K562 (cell line): ENCODE measurements around the gene MAP4. TPM values are rescaled to one million over a fixed set of nuclear protein-coding genes. Genes with fewer than 3 reads are reported as not detected.
A peak's percentile ranks its signal among the peaks of the same experiment; 100 is the strongest.

Source experiments
- ATAC-seq: fragments of 200-7000 bp; cut with Tn5 transposase; 3 replicates; pipeline ENCODE4 v1.9.1; 2020; ENCODE audit warnings: moderate library complexity
- BruUV-seq: library from RNA; stranded (reverse); fragments of 400-500 nt; replicated peaks from 2 replicates; lab custom pipeline; 2021; lab: Mats Ljungman, UMichigan
- CTCF ChIA-PET: fragments of 300-600 bp; formaldehyde crosslinking; extraction: SDS; loops from one replicate; lab custom pipeline; 2021; ENCODE audit warnings: low intra/inter-chr PET ratio; lab: Yijun Ruan, JAX
- POLR2A ChIA-PET: fragments of 300-600, 350-650 bp; sonication (Branson Sonifier 250); formaldehyde crosslinking; extraction: SDS; loops from one replicate; lab custom pipeline; 2021; ENCODE audit warnings: antibody characterized with exemption, inconsistent platforms; lab: Yijun Ruan, JAX
- DNase-seq, 4 experiments: peaks; one replicate each; pipeline versions ENCODE4 v3.0.0 to v3.0.0-alpha.2; 2011 to 2018; ENCODE audit warnings: low spot score in 3 of 4, mixed read lengths in 3 of 4; ENCODE audit errors: extremely low read depth in 1 of 4
- FAIRE-seq: peaks from 2 replicates; lab custom pipeline; 2011; peaks lifted over from hg19 to GRCh38; lab: Jason Lieb, UNC
- H2AFZ ChIP-seq: 2 replicates; pipeline ENCODE4 v1.6.0; 2011; ENCODE audit warnings: low read depth, low read length, control low read depth, inconsistent platforms
- H3K27ac ChIP-seq: fragments of 200-600 bp; 3 replicates; pipeline ENCODE4 v1.8.0; 2011; ENCODE audit warnings: low read depth, mild to moderate bottlenecking, control low read depth, inconsistent platforms, low read length, moderate library complexity, mixed read lengths; ENCODE audit errors: extremely low read depth
- H3K27me3 ChIP-seq, 2 experiments: fragments of 300-600 bp in 1 of 2; 2 replicates in 1 of 2; 3 replicates in 1 of 2; pipeline versions ENCODE4 v1.6.0 to v1.8.0; 2011; ENCODE audit warnings: inconsistent platforms in 2 of 2, low read length in 2 of 2, mild to moderate bottlenecking in 1 of 2, mixed read lengths in 1 of 2, moderate library complexity in 1 of 2; ENCODE audit not compliant: control insufficient read depth in 2 of 2, insufficient read depth in 2 of 2
- H3K36me3 ChIP-seq: fragments of 300-600 bp; 3 replicates; pipeline ENCODE4 v1.8.0; 2011; ENCODE audit warnings: mild to moderate bottlenecking, low read length, inconsistent platforms; ENCODE audit not compliant: control insufficient read depth, insufficient read depth
- H3K4me1 ChIP-seq, 2 experiments: fragments of 200-600 bp in 1 of 2; replicated peaks in 1 of 2; 2 replicates in 1 of 2; 3 replicates in 1 of 2; pipeline versions ENCODE4 v1.5.1 to v1.8.0; 2011; ENCODE audit warnings: inconsistent platforms in 2 of 2, low read length in 2 of 2, mild to moderate bottlenecking in 1 of 2, mixed read lengths in 1 of 2, moderate library complexity in 1 of 2; ENCODE audit not compliant: control insufficient read depth in 2 of 2, insufficient read depth in 2 of 2
- H3K4me2 ChIP-seq: 2 replicates; pipeline ENCODE4 v1.6.1; 2011; ENCODE audit warnings: low read length, control low read depth, inconsistent platforms, mixed read lengths; ENCODE audit not compliant: insufficient read depth
- H3K4me3 ChIP-seq: fragments of 200-600 bp; sonication (generic), shearing (Covaris generic); 2 replicates; pipeline ENCODE4 v1.5.1; 2016; ENCODE audit warnings: control low read depth, inconsistent platforms
- H3K79me2 ChIP-seq: fragments of 200-600 bp; 3 replicates; pipeline ENCODE4 v1.8.0; 2011; ENCODE audit warnings: low read length, inconsistent platforms; ENCODE audit not compliant: control insufficient read depth, insufficient read depth
- H3K9ac ChIP-seq, 2 experiments: 2 replicates each; pipeline versions ENCODE4 v1.6.0 to v1.6.1; 2011; ENCODE audit warnings: low read depth in 2 of 2, low read length in 2 of 2, control low read depth in 1 of 2, inconsistent platforms in 1 of 2, mild to moderate bottlenecking in 1 of 2, mixed read lengths in 1 of 2; ENCODE audit not compliant: insufficient read depth in 1 of 2
- H3K9me1 ChIP-seq: one replicate; pipeline ENCODE4 v1.6.0; 2011; ENCODE audit warnings: inconsistent platforms, mild to moderate bottlenecking, low read length, moderate library complexity; ENCODE audit not compliant: control insufficient read depth, insufficient read depth
- H3K9me3 ChIP-seq: replicated peaks from 2 replicates; pipeline ENCODE4 v1.5.1; 2011; ENCODE audit warnings: low read depth, low read length, inconsistent platforms; ENCODE audit not compliant: control insufficient read depth, insufficient read depth
- H4K20me1 ChIP-seq: replicated peaks from 2 replicates; pipeline ENCODE4 v1.6.1; 2011; ENCODE audit warnings: low read length, inconsistent platforms, mixed read lengths; ENCODE audit not compliant: control insufficient read depth, insufficient read depth
- ATF2 ChIP-seq: sonication (generic); formaldehyde crosslinking; IDR thresholded peaks from 2 replicates; pipeline ENCODE4 v1.8.1; 2022; ENCODE audit warnings: missing genetic modification reagents
- EZH2 ChIP-seq: IDR thresholded peaks from 2 replicates; pipeline ENCODE4 v1.6.1; 2012; ENCODE audit warnings: low read depth, mild to moderate bottlenecking, inconsistent platforms, low read length, borderline replicate concordance
- HDAC3 ChIP-seq: fragments of 450-650 bp; IDR thresholded peaks from 2 replicates; pipeline ENCODE4 v1.6.1; 2018; ENCODE audit warnings: borderline replicate concordance, mild to moderate bottlenecking, moderate library complexity; ENCODE audit not compliant: partially characterized antibody
- HDGF ChIP-seq: fragments of 450-650 bp; IDR thresholded peaks from 2 replicates; pipeline ENCODE4 v1.6.1; 2016
- HMGN3 ChIP-seq: IDR thresholded peaks from 2 replicates; pipeline ENCODE4 v1.6.1; 2011; ENCODE audit warnings: borderline replicate concordance, low read depth, mild to moderate bottlenecking, mixed read lengths, low read length; ENCODE audit not compliant: insufficient read length; ENCODE audit errors: extremely low read depth
- HOXB6 ChIP-seq: fragments of 250-450 bp; sonication (Bioruptor Pico); IDR thresholded peaks from 2 replicates; pipeline ENCODE4 v1.5.1; 2022; ENCODE audit warnings: mild to moderate bottlenecking, borderline replicate concordance
- NRF1 ChIP-seq, 2 experiments: fragments of 450-650 bp; IDR thresholded peaks in 1 of 2; conservative IDR thresholded peaks in 1 of 2; 2 replicates each; pipeline ENCODE4 v1.6.1; 2014; ENCODE audit warnings: mild to moderate bottlenecking in 2 of 2
- SAP30 ChIP-seq: fragments of 200-600 bp; sonication (generic); IDR thresholded peaks from 2 replicates; pipeline ENCODE4 v1.6.1; 2012; ENCODE audit warnings: borderline replicate concordance, low read depth, mild to moderate bottlenecking, moderate library complexity, low read length, control low read depth, inconsistent platforms; ENCODE audit not compliant: insufficient read depth, poor library complexity, severe bottlenecking
- ZNF311 ChIP-seq: fragments of 250-450 bp; sonication (Bioruptor Pico); IDR thresholded peaks from 2 replicates; pipeline ENCODE4 v1.4.0; 2020; ENCODE audit warnings: mild to moderate bottlenecking, moderate library complexity
- ZNF347 ChIP-seq: fragments of 450-650 bp; formaldehyde crosslinking; IDR thresholded peaks from 2 replicates; pipeline ENCODE4 v1.4.0; 2020; ENCODE audit warnings: low read depth, mild to moderate bottlenecking, moderate library complexity
- ZNF589 ChIP-seq: fragments of 200-800 bp; sonication (Bioruptor generic); IDR thresholded peaks from 2 replicates; pipeline ENCODE4 v1.6.1; 2016; ENCODE audit warnings: low read depth, missing genetic modification characterization, missing compliant biosample characterization
- WGBS: fragments of 100-300 bp; shearing (Covaris generic); methylation state at CpG from one replicate; pipeline ENCODE4 v1.1.6; 2016; ENCODE audit warnings: low coverage, mixed read lengths; ENCODE audit not compliant: insufficient coverage; ENCODE audit errors: missing lambda C conversion rate; 5-methylcytosine and 5-hydroxymethylcytosine counted together
- in situ Hi-C: fragments of 300-500 bp; cut with MboI; formaldehyde crosslinking; loops from 4 replicates; pipeline ENCODE4 v1.15.0; 2018; ENCODE audit warnings: inconsistent platforms, mixed read lengths
- intact Hi-C: fragments of 100-400 bp; cut with micrococcal nuclease; formaldehyde crosslinking; loops from 2 replicates; pipeline ENCODE4 v1.14.2; 2022
- polyA plus RNA-seq, 8 experiments: library from polyadenylated mRNA; depleted of rRNA in 4 of 8; stranded (reverse) in 5 of 8; unstranded in 3 of 8; fragments of >200 nt; fragmentation: Nextera tagmentation in 2 of 8; fragmentation: Illumina TruSeq in 1 of 8; extraction: Ambion mirVana in 2 of 8; extraction: Trizol in 1 of 8; gene quantifications; 2 replicates each; pipeline versions ENCODE4 v1.2.1 to v1.2.3, GENCODE V29; 2011 to 2014; ENCODE audit warnings: inconsistent platforms in 1 of 8, missing spikeins in 1 of 8
- total RNA-seq, 7 experiments: library from RNA; depleted of rRNA in 6 of 7; stranded (reverse); fragments of >200 nt in 6 of 7; fragmentation: Illumina TruSeq in 2 of 7; extraction: Trizol in 2 of 7; gene quantifications; 2 replicates each; pipeline versions ENCODE4 v1.2.1 to v1.2.3, GENCODE V29; 2011 to 2021; ENCODE audit warnings: low replicate concordance in 1 of 7
- TF ChIP-seq, protein P1 (sequence below): sonication (generic); formaldehyde crosslinking; IDR thresholded peaks from 2 replicates; pipeline ENCODE4 v1.8.0; 2022; ENCODE audit warnings: mild to moderate bottlenecking, missing genetic modification reagents, borderline replicate concordance
- TF ChIP-seq, protein P2 (sequence below): fragments of 450-650 bp; IDR thresholded peaks from 2 replicates; pipeline ENCODE4 v1.6.1; 2016; ENCODE audit warnings: mild to moderate bottlenecking

The MAP4 gene
- total and polyA plus RNA-seq, 9 of the 15 experiments (the other 6 are each of a cell fraction or from before 2014, with no cell fraction given) = 13.3 to 141 (median 36.8) TPM

GRCh38 chr3:47813551-47814177 lies 202.6 kb downstream of the MAP4 start:
- in situ Hi-C loops = no loop called here
- Histone ChIP-seq H3K36me3 (peaks cover 26% of the 10 kb centered on the region), H3K4me3 (no peak overlapping the region), H3K9ac (no peak overlapping the region), H3K9me1 (no peaks in the 10 kb centered on the region), H3K27me3 (no peaks in the 10 kb centered on the region), H3K4me2 (no peak overlapping the region), H3K9me3 (no peaks in the 10 kb centered on the region), H3K27ac (no peak overlapping the region), H2AFZ (no peak overlapping the region), H3K79me2 (no peaks in the 10 kb centered on the region), H3K4me1 (no peaks in the 10 kb centered on the region), H4K20me1 (no peaks in the 10 kb centered on the region)
- DNase-seq (no peak), ATAC-seq (peak; percentile 24; the same call in 1 of the 3 replicates), FAIRE-seq (peak; percentile 23)
- CTCF ChIA-PET = no interaction called here
- WGBS = 68% methylated on average over 8 of the region's 8 CpGs
- POLR2A ChIA-PET = interaction anchor here (0.5 to 4.1 kb wide), 4 partner anchors 8 to 25 kb away, joined by 3 to 29 read pairs (median 3); no protein-coding TSS in a partner anchor
- intact Hi-C loops = no loop called here
- no TSS peak for BruUV-seq
- TF ChIP-seq, protein P1, sequence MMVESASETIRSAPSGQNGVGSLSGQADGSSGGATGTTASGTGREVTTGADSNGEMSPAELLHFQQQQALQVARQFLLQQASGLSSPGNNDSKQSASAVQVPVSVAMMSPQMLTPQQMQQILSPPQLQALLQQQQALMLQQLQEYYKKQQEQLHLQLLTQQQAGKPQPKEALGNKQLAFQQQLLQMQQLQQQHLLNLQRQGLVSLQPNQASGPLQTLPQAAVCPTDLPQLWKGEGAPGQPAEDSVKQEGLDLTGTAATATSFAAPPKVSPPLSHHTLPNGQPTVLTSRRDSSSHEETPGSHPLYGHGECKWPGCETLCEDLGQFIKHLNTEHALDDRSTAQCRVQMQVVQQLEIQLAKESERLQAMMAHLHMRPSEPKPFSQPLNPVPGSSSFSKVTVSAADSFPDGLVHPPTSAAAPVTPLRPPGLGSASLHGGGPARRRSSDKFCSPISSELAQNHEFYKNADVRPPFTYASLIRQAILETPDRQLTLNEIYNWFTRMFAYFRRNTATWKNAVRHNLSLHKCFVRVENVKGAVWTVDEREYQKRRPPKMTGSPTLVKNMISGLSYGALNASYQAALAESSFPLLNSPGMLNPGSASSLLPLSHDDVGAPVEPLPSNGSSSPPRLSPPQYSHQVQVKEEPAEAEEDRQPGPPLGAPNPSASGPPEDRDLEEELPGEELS (CRISPR knock-in tag) = no peak
- TF ChIP-seq ATF2 (no peak), ZNF589 (CRISPR knock-in tag) (no peak), NRF1 (conservative IDR thresholded peaks at IDR 0.05 in 1 of 2, IDR thresholded peaks at IDR 0.05 in 1 of 2) (no peak), HDGF (no peak), HOXB6 (CRISPR knock-in tag) (no peak), SAP30 (no peak), HMGN3 (no peak), ZNF347 (CRISPR knock-in tag) (no peak), HDAC3 (no peak), EZH2 (no peak), ZNF311 (CRISPR knock-in tag) (no peak)
- TF ChIP-seq, protein P2, sequence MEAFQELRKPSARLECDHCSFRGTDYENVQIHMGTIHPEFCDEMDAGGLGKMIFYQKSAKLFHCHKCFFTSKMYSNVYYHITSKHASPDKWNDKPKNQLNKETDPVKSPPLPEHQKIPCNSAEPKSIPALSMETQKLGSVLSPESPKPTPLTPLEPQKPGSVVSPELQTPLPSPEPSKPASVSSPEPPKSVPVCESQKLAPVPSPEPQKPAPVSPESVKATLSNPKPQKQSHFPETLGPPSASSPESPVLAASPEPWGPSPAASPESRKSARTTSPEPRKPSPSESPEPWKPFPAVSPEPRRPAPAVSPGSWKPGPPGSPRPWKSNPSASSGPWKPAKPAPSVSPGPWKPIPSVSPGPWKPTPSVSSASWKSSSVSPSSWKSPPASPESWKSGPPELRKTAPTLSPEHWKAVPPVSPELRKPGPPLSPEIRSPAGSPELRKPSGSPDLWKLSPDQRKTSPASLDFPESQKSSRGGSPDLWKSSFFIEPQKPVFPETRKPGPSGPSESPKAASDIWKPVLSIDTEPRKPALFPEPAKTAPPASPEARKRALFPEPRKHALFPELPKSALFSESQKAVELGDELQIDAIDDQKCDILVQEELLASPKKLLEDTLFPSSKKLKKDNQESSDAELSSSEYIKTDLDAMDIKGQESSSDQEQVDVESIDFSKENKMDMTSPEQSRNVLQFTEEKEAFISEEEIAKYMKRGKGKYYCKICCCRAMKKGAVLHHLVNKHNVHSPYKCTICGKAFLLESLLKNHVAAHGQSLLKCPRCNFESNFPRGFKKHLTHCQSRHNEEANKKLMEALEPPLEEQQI = no peak
